Liver (tissue), 9 donors: ENCODE measurements around the gene IPO9. TPM values are rescaled to one million over a fixed set of nuclear protein-coding genes. Genes with fewer than 3 reads are reported as not detected.

Source experiments
- DNase-seq: peaks from one replicate; pipeline ENCODE4 v3.0.0-alpha.2; 2017; ENCODE audit warnings: low spot score
- H3K27ac ChIP-seq, 2 donors: one replicate each; pipeline ENCODE4 v1.7.0; 2013; ENCODE audit warnings: inconsistent platforms in 2 of 2, low read length in 2 of 2, control low read depth in 1 of 2, low read depth in 1 of 2, mild to moderate bottlenecking in 1 of 2
- H3K27me3 ChIP-seq, 4 donors: one replicate each; pipeline versions ENCODE4 v1.6.1 to v1.7.0; 2013; ENCODE audit warnings: low read length in 3 of 4, inconsistent platforms in 1 of 4, mild to moderate bottlenecking in 1 of 4, moderate library complexity in 1 of 4; ENCODE audit not compliant: control insufficient read depth in 4 of 4, insufficient read depth in 4 of 4
- H3K36me3 ChIP-seq, 4 donors: one replicate each; pipeline versions ENCODE4 v1.6.1 to v1.7.0; 2013; ENCODE audit warnings: low read length in 3 of 4, mild to moderate bottlenecking in 3 of 4, low read depth in 1 of 4, moderate library complexity in 1 of 4; ENCODE audit not compliant: control insufficient read depth in 4 of 4, insufficient read depth in 3 of 4
- H3K4me1 ChIP-seq, 4 donors: one replicate each; pipeline versions ENCODE4 v1.6.1 to v1.7.0; 2013; ENCODE audit warnings: low read length in 3 of 4, mild to moderate bottlenecking in 3 of 4, moderate library complexity in 1 of 4; ENCODE audit not compliant: control insufficient read depth in 4 of 4, insufficient read depth in 4 of 4
- H3K4me3 ChIP-seq, 3 donors: one replicate each; pipeline versions ENCODE4 v1.6.1 to v1.7.0; 2013; ENCODE audit warnings: low read length in 3 of 3, control low read depth in 1 of 3, low read depth in 1 of 3, mild to moderate bottlenecking in 1 of 3
- H3K9ac ChIP-seq, 2 donors: one replicate each; pipeline ENCODE4 v1.7.0; 2013; ENCODE audit warnings: low read length in 2 of 2, mild to moderate bottlenecking in 2 of 2, moderate library complexity in 2 of 2, control low read depth in 1 of 2, low read depth in 1 of 2
- H3K9me3 ChIP-seq, 4 donors: one replicate each; pipeline versions ENCODE4 v1.6.1 to v1.7.0; 2013; ENCODE audit warnings: low read length in 3 of 4; ENCODE audit not compliant: control insufficient read depth in 4 of 4
- CTCF ChIP-seq: fragments of 150-350 bp; IDR thresholded peaks from 2 replicates; pipeline ENCODE4 v1.5.1; 2017; ENCODE audit warnings: improper control_type of control experiment, low read depth, low read length; ENCODE audit not compliant: missing input control
- EGR1 ChIP-seq, 2 donors: IDR thresholded peaks; 2 replicates each; pipeline ENCODE4 v1.6.1; 2016 to 2018; ENCODE audit warnings: antibody characterized with exemption in 2 of 2, low read depth in 2 of 2
- FOXA1 ChIP-seq: IDR thresholded peaks from 2 replicates; pipeline ENCODE4 v1.6.1; 2016; ENCODE audit warnings: antibody characterized with exemption
- FOXA2 ChIP-seq: IDR thresholded peaks from 2 replicates; pipeline ENCODE4 v1.6.1; 2016; ENCODE audit warnings: antibody characterized with exemption
- GABPA ChIP-seq, 2 donors: IDR thresholded peaks in 1 of 2; conservative IDR thresholded peaks in 1 of 2; 2 replicates each; pipeline ENCODE4 v1.6.1; 2016; ENCODE audit warnings: antibody characterized with exemption in 2 of 2, mild to moderate bottlenecking in 1 of 2, moderate library complexity in 1 of 2
- HNF4A ChIP-seq, 2 donors: conservative IDR thresholded peaks; 2 replicates each; pipeline ENCODE4 v1.6.1; 2016; ENCODE audit warnings: antibody characterized with exemption in 2 of 2, mild to moderate bottlenecking in 2 of 2
- HNF4G ChIP-seq: IDR thresholded peaks from 2 replicates; pipeline ENCODE4 v1.6.1; 2016; ENCODE audit warnings: antibody characterized with exemption
- JUND ChIP-seq, 2 donors: IDR thresholded peaks; 2 replicates each; pipeline ENCODE4 v1.6.1; 2016; ENCODE audit warnings: antibody characterized with exemption in 2 of 2
- NR2F2 ChIP-seq: IDR thresholded peaks from 2 replicates; pipeline ENCODE4 v1.6.1; 2016; ENCODE audit warnings: antibody characterized with exemption
- RAD21 ChIP-seq, 2 donors: IDR thresholded peaks; 2 replicates each; pipeline ENCODE4 v1.6.1; 2016; ENCODE audit warnings: antibody characterized with exemption in 2 of 2, mild to moderate bottlenecking in 2 of 2
- RXRA ChIP-seq, 2 donors: IDR thresholded peaks; 2 replicates each; pipeline ENCODE4 v1.6.1; 2017 to 2018; ENCODE audit warnings: antibody characterized with exemption in 2 of 2, mild to moderate bottlenecking in 1 of 2
- SP1 ChIP-seq: IDR thresholded peaks from 2 replicates; pipeline ENCODE4 v1.6.1; 2018; ENCODE audit warnings: antibody characterized with exemption, mild to moderate bottlenecking
- TAF1 ChIP-seq: conservative IDR thresholded peaks from 2 replicates; pipeline ENCODE4 v1.6.1; 2016; ENCODE audit warnings: antibody characterized with exemption, mild to moderate bottlenecking
- YY1 ChIP-seq: IDR thresholded peaks from 2 replicates; pipeline ENCODE4 v1.6.1; 2016; ENCODE audit warnings: antibody characterized with exemption, mild to moderate bottlenecking
- WGBS: extraction: QIAGEN DNeasy Blood & Tissue Kit; methylation state at CpG from one replicate; pipeline ENCODE4 v1.1.7; 2013; 5-methylcytosine and 5-hydroxymethylcytosine counted together
- polyA plus RNA-seq, 2 donors: library from polyadenylated mRNA; stranded (reverse) in 1 of 2; unstranded in 1 of 2; fragments of 200-250 nt in 1 of 2; fragments of >200 nt in 1 of 2; fragmentation: Nextera tagmentation in 1 of 2; extraction: Ambion mirVana in 1 of 2; gene quantifications; one replicate each; pipeline versions ENCODE4 v1.2.1 to v1.2.3, GENCODE V29; 2013 to 2015
- total RNA-seq, 2 donors: library from RNA; depleted of rRNA; stranded (reverse); fragments of >200 nt; gene quantifications; one replicate each; pipeline ENCODE4 v1.2.3, GENCODE V29; 2014
- TF ChIP-seq, protein P1 (sequence below): IDR thresholded peaks from 2 replicates; pipeline ENCODE4 v1.6.1; 2016; ENCODE audit warnings: antibody characterized with exemption
- TF ChIP-seq, protein P2 (sequence below): IDR thresholded peaks from 2 replicates; pipeline ENCODE4 v1.6.1; 2016; ENCODE audit warnings: antibody characterized with exemption
- TF ChIP-seq, protein P3 (sequence below): IDR thresholded peaks from 2 replicates; pipeline ENCODE4 v1.6.1; 2016; ENCODE audit warnings: antibody characterized with exemption
- TF ChIP-seq, protein P4 (sequence below): IDR thresholded peaks from 2 replicates; pipeline ENCODE4 v1.6.1; 2016; ENCODE audit warnings: antibody characterized with exemption, mild to moderate bottlenecking
- donor health status: healthy.
- donor health status: healthy.
- donor health status: healthy.
- donor health status: healthy.
- donor health status: healthy.

IPO9 gene
- total and polyA plus RNA-seq, 4 donors: 6.6 to 22.1 (median 13.6) TPM

- Histone ChIP-seq H3K4me3 (no peak overlapping the region), H3K4me1 (no peaks in the 10 kb centered on the region), H3K9me3 (no peaks in the 10 kb centered on the region), H3K36me3 (peaks cover 27 to 85% (median 43%) of the 10 kb centered on the region in 4 donors), H3K27ac (no peak overlapping the region), H3K27me3 (no peaks in the 10 kb centered on the region), H3K9ac (no peak overlapping the region)
- TF ChIP-seq, protein P1, sequence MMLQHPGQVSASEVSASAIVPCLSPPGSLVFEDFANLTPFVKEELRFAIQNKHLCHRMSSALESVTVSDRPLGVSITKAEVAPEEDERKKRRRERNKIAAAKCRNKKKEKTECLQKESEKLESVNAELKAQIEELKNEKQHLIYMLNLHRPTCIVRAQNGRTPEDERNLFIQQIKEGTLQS: no peak
- no peak for TF ChIP-seq HNF4A (conservative IDR thresholded peaks at IDR 0.05)
- no peak for TF ChIP-seq HNF4G
- no peak for TF ChIP-seq GABPA (IDR thresholded peaks at IDR 0.05 in 1 of 2, conservative IDR thresholded peaks at IDR 0.05 in 1 of 2)
- no peak for TF ChIP-seq TAF1
- no peak for TF ChIP-seq NR2F2
- TF ChIP-seq JUND (IDR thresholded peaks at IDR 0.05): no peak
- TF ChIP-seq RAD21 (IDR thresholded peaks at IDR 0.05): no peak
- no peak for TF ChIP-seq SP1
- TF ChIP-seq FOXA1: no peak
- TF ChIP-seq YY1: no peak
- TF ChIP-seq CTCF: no peak
- no peak for TF ChIP-seq FOXA2
- TF ChIP-seq, protein P2, sequence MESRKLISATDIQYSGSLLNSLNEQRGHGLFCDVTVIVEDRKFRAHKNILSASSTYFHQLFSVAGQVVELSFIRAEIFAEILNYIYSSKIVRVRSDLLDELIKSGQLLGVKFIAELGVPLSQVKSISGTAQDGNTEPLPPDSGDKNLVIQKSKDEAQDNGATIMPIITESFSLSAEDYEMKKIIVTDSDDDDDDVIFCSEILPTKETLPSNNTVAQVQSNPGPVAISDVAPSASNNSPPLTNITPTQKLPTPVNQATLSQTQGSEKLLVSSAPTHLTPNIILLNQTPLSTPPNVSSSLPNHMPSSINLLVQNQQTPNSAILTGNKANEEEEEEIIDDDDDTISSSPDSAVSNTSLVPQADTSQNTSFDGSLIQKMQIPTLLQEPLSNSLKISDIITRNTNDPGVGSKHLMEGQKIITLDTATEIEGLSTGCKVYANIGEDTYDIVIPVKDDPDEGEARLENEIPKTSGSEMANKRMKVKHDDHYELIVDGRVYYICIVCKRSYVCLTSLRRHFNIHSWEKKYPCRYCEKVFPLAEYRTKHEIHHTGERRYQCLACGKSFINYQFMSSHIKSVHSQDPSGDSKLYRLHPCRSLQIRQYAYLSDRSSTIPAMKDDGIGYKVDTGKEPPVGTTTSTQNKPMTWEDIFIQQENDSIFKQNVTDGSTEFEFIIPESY: no peak
- TF ChIP-seq, protein P3, sequence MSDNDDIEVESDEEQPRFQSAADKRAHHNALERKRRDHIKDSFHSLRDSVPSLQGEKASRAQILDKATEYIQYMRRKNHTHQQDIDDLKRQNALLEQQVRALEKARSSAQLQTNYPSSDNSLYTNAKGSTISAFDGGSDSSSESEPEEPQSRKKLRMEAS: no peak
- TF ChIP-seq, protein P4, sequence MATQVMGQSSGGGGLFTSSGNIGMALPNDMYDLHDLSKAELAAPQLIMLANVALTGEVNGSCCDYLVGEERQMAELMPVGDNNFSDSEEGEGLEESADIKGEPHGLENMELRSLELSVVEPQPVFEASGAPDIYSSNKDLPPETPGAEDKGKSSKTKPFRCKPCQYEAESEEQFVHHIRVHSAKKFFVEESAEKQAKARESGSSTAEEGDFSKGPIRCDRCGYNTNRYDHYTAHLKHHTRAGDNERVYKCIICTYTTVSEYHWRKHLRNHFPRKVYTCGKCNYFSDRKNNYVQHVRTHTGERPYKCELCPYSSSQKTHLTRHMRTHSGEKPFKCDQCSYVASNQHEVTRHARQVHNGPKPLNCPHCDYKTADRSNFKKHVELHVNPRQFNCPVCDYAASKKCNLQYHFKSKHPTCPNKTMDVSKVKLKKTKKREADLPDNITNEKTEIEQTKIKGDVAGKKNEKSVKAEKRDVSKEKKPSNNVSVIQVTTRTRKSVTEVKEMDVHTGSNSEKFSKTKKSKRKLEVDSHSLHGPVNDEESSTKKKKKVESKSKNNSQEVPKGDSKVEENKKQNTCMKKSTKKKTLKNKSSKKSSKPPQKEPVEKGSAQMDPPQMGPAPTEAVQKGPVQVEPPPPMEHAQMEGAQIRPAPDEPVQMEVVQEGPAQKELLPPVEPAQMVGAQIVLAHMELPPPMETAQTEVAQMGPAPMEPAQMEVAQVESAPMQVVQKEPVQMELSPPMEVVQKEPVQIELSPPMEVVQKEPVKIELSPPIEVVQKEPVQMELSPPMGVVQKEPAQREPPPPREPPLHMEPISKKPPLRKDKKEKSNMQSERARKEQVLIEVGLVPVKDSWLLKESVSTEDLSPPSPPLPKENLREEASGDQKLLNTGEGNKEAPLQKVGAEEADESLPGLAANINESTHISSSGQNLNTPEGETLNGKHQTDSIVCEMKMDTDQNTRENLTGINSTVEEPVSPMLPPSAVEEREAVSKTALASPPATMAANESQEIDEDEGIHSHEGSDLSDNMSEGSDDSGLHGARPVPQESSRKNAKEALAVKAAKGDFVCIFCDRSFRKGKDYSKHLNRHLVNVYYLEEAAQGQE: no peak
- no peak for TF ChIP-seq RXRA (IDR thresholded peaks at IDR 0.05)
- no peak for TF ChIP-seq EGR1 (IDR thresholded peaks at IDR 0.05; ENCODE audit: low read depth in 2 of 2)
- WGBS: 94% methylated on average over 10 of the region's 10 CpGs
- no peak for DNase-seq
Observed at GRCh38 chr1:201870397-201870796, 41.4 kb downstream of the IPO9 start.
